ENCODE results near the gene SRC. TPM values are rescaled to one million over a fixed set of nuclear protein-coding genes. Genes with fewer than 3 reads are reported as not detected.

The SRC gene
- total and polyA plus RNA-seq, 2 donors: 4.4 to 14.5 TPM

DNA sequence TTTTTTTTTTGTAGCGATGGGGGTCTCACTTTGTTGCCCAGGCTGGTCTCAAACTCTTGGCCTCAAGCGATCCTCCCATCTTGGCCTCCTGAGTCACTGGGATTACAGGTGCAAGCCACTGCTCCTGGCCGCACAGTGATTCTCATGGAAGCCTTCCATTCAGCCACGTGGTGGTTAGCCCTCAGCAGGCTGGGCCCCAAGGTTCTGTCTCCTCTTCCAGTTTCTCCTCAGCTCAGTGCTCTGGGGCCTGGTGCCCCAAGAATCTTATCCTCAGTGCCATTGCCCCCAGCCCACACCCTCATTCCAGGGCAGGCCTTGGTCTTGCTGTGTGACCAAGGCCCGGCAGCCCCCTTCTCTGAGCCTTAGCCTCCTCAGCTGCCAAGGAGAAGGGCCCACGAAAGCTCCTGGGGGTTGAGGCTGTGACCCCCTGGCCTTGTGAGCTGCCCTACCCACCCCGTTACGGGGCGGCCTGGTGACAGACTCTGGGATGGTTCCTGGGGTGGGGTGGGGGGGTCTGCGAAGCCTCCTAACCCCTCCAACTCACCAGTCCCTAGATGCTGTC, 16.4 kb downstream of the SRC start:
- WGBS: 96% methylated on average over 10 of the region's 10 CpGs
- DNase-seq (ENCODE audit: low read depth in 6 of 9, low spot score in 9 of 9): no peak
- Histone ChIP-seq H3K36me3 (ENCODE audit: control insufficient read depth in 2 of 2, insufficient read depth in 2 of 2, low read length in 1 of 2) (no peaks in the 10 kb centered on the region), H3K27me3 (ENCODE audit: control insufficient read depth in 2 of 2, insufficient read depth in 1 of 2, low read length in 1 of 2) (no peaks in the 10 kb centered on the region), H3K9me3 (ENCODE audit: control insufficient read depth in 2 of 2, insufficient read depth in 1 of 2, low read length in 1 of 2) (no peaks in the 10 kb centered on the region), H3K4me3 (ENCODE audit: low read length in 2 of 2) (no peak overlapping the region), H3K27ac (ENCODE audit: low read depth in 1 of 2, low read length in 1 of 2) (no peak overlapping the region), H3K4me1 (ENCODE audit: control insufficient read depth in 2 of 2, insufficient read depth in 2 of 2, low read length in 2 of 2) (peaks cover 0 to 12% of the 10 kb centered on the region in 2 donors)

DNA sequence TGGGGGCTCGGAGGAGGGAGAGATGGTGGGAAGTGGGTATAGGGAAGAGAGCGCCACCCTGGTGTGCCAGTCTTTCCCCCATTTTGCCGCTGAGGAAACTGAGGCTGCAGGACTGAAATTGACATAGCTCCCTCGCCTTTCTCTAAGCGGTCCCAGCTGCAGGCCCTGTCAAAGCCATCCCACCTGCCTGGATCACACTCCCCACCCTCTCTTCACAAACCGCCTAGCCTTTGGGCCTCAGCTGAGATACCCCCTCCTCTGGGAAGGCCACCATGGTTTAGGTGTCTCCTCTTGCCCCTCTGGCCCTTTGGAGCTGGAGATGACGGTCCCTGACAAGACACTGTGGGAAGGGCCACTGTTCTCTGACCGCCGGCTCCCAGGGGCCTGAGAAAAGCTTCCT, 16.9 kb downstream of the SRC start:
- Histone ChIP-seq H3K27ac (ENCODE audit: low read depth in 1 of 2, low read length in 1 of 2) (no peak overlapping the region), H3K36me3 (ENCODE audit: control insufficient read depth in 2 of 2, insufficient read depth in 2 of 2, low read length in 1 of 2) (no peaks in the 10 kb centered on the region), H3K27me3 (ENCODE audit: control insufficient read depth in 2 of 2, insufficient read depth in 1 of 2, low read length in 1 of 2) (no peaks in the 10 kb centered on the region), H3K4me1 (ENCODE audit: control insufficient read depth in 2 of 2, insufficient read depth in 2 of 2, low read length in 2 of 2) (peaks cover 0 to 8% of the 10 kb centered on the region in 2 donors), H3K4me3 (ENCODE audit: low read length in 2 of 2) (no peak overlapping the region), H3K9me3 (ENCODE audit: control insufficient read depth in 2 of 2, insufficient read depth in 1 of 2, low read length in 1 of 2) (no peaks in the 10 kb centered on the region)
- DNase-seq (ENCODE audit: low read depth in 6 of 9, low spot score in 9 of 9): no peak
- 96% methylated on average over 9 of the region's 9 CpGs for WGBS

- Histone ChIP-seq H3K4me1 (ENCODE audit: control insufficient read depth in 2 of 2, insufficient read depth in 2 of 2, low read length in 2 of 2) (peaks cover 0 to 3% of the 10 kb centered on the region in 2 donors), H3K9me3 (ENCODE audit: control insufficient read depth in 2 of 2, insufficient read depth in 1 of 2, low read length in 1 of 2) (no peaks in the 10 kb centered on the region), H3K4me3 (ENCODE audit: low read length in 2 of 2) (no peak overlapping the region), H3K27me3 (ENCODE audit: control insufficient read depth in 2 of 2, insufficient read depth in 1 of 2, low read length in 1 of 2) (no peaks in the 10 kb centered on the region), H3K36me3 (ENCODE audit: control insufficient read depth in 2 of 2, insufficient read depth in 2 of 2, low read length in 1 of 2) (no peaks in the 10 kb centered on the region), H3K27ac (ENCODE audit: low read depth in 1 of 2, low read length in 1 of 2) (no peak overlapping the region)
- no peak for DNase-seq (ENCODE audit: low read depth in 6 of 9, low spot score in 9 of 9)
- 97% methylated on average over 24 of the region's 24 CpGs for WGBS
These were observed 17.5 kb downstream of the SRC start for GRCh38 chr20:37363221-37364012.

DNA sequence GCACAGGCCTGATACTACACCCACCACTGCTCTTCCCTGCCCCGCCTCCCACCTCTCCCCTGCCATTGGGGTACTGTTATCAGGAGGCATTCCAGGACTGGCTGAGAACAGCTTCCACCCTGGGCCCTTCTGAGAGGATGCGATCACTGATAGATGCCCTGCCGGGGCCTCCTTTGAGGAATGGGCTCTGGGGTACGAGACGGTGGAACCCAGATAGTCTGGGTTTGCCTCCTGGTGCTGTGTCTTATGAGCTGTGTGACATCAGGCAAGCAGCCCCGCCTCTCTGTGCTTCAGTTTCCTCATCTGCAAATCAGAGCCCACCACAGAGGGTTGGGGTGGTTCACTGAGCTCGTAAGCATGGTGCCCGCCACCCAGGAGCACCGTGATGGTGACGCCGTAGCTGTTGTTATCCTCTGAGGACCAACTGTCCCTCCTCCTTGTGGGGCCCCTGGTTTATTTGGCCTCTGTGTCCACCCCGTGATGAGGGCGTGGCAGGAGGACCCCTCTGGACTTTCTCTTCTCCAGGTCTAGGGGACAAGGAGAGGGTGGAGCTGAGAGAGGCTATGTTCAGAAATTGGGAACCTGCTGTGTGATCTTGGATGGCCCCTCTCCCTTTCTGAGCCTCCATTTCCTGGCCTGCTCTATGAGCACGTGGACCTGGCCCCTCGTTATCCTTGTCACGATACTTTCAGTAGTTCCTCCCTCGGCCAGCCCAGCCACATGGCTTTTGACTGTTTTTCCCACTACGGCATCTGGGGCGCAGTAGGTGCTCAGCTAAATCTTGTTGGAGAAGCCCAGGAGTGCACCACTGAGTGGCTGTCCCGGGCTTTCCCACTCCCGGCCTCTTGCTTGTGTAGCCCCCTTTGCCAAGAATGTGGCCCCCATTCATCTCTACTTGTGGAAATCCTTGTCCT, 18.3 kb downstream of the SRC start:
- Histone ChIP-seq H3K4me3 (ENCODE audit: low read length in 2 of 2) (no peak overlapping the region), H3K27me3 (ENCODE audit: control insufficient read depth in 2 of 2, insufficient read depth in 1 of 2, low read length in 1 of 2) (no peaks in the 10 kb centered on the region), H3K27ac (ENCODE audit: low read depth in 1 of 2, low read length in 1 of 2) (no peak overlapping the region), H3K9me3 (ENCODE audit: control insufficient read depth in 2 of 2, insufficient read depth in 1 of 2, low read length in 1 of 2) (no peaks in the 10 kb centered on the region), H3K36me3 (ENCODE audit: control insufficient read depth in 2 of 2, insufficient read depth in 2 of 2, low read length in 1 of 2) (no peaks in the 10 kb centered on the region), H3K4me1 (ENCODE audit: control insufficient read depth in 2 of 2, insufficient read depth in 2 of 2, low read length in 2 of 2) (no peaks in the 10 kb centered on the region)
- WGBS: 96% methylated on average over 21 of the region's 21 CpGs
- no peak for DNase-seq (ENCODE audit: low read depth in 6 of 9, low spot score in 9 of 9)

DNA sequence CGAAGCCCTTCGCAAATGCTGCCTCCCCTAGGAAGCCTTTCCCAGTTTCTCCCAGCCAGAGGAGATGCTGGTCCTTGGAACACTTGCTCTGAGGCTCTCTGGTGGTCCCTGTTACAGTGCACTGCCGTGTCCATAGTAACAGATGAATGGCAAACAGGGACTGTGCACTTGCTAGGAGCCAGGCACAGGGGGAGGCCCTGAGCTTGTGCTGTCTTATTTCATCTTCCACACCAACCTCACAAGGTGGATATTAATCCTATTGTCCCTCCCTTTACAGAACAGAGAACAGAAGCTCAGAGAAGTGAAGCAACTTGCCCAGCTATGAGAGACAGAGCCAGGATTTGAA, 19.0 kb downstream of the SRC start:
- H3K4me1 ChIP-seq (ENCODE audit: control insufficient read depth in 2 of 2, insufficient read depth in 2 of 2, low read length in 2 of 2): no peaks in the 10 kb centered on the region
- no peaks in the 10 kb centered on the region for H3K27me3 ChIP-seq (ENCODE audit: control insufficient read depth in 2 of 2, insufficient read depth in 1 of 2, low read length in 1 of 2)
- H3K36me3 ChIP-seq (ENCODE audit: control insufficient read depth in 2 of 2, insufficient read depth in 2 of 2, low read length in 1 of 2): no peaks in the 10 kb centered on the region
- WGBS: 96% methylated on average over 3 of the region's 3 CpGs
- H3K9me3 ChIP-seq (ENCODE audit: control insufficient read depth in 2 of 2, insufficient read depth in 1 of 2, low read length in 1 of 2): no peaks in the 10 kb centered on the region
- no peak overlapping the region for H3K27ac ChIP-seq (ENCODE audit: low read depth in 1 of 2, low read length in 1 of 2)
- DNase-seq (ENCODE audit: low read depth in 6 of 9, low spot score in 9 of 9): no peak
- no peak overlapping the region for H3K4me3 ChIP-seq (ENCODE audit: low read length in 2 of 2)

GRCh38 chr20:37365760-37366638, 20.1 kb downstream of the SRC start:
- Histone ChIP-seq H3K27ac (ENCODE audit: low read depth in 1 of 2, low read length in 1 of 2) (no peak overlapping the region), H3K4me1 (ENCODE audit: control insufficient read depth in 2 of 2, insufficient read depth in 2 of 2, low read length in 2 of 2) (no peaks in the 10 kb centered on the region), H3K9me3 (ENCODE audit: control insufficient read depth in 2 of 2, insufficient read depth in 1 of 2, low read length in 1 of 2) (no peaks in the 10 kb centered on the region), H3K4me3 (ENCODE audit: low read length in 2 of 2) (no peak overlapping the region), H3K36me3 (ENCODE audit: control insufficient read depth in 2 of 2, insufficient read depth in 2 of 2, low read length in 1 of 2) (no peaks in the 10 kb centered on the region), H3K27me3 (ENCODE audit: control insufficient read depth in 2 of 2, insufficient read depth in 1 of 2, low read length in 1 of 2) (no peaks in the 10 kb centered on the region)
- WGBS: 85% methylated on average over 6 of the region's 6 CpGs
- DNase-seq (ENCODE audit: low read depth in 6 of 9, low spot score in 9 of 9): no peak

- Histone ChIP-seq H3K36me3 (ENCODE audit: control insufficient read depth in 2 of 2, insufficient read depth in 2 of 2, low read length in 1 of 2) (no peaks in the 10 kb centered on the region), H3K27ac (ENCODE audit: low read depth in 1 of 2, low read length in 1 of 2) (peak overlapping the region in 1 of 2 donors; percentile 18), H3K9me3 (ENCODE audit: control insufficient read depth in 2 of 2, insufficient read depth in 1 of 2, low read length in 1 of 2) (no peaks in the 10 kb centered on the region), H3K27me3 (ENCODE audit: control insufficient read depth in 2 of 2, insufficient read depth in 1 of 2, low read length in 1 of 2) (no peaks in the 10 kb centered on the region), H3K4me3 (ENCODE audit: low read length in 2 of 2) (no peak overlapping the region), H3K4me1 (ENCODE audit: control insufficient read depth in 2 of 2, insufficient read depth in 2 of 2, low read length in 2 of 2) (no peaks in the 10 kb centered on the region)
- DNase-seq (ENCODE audit: low read depth in 6 of 9, low spot score in 9 of 9): no peak
- 45% methylated on average over 2 of the region's 2 CpGs for WGBS
These were observed 20.8 kb downstream of the SRC start for GRCh38 chr20:37366743-37367142.

DNA sequence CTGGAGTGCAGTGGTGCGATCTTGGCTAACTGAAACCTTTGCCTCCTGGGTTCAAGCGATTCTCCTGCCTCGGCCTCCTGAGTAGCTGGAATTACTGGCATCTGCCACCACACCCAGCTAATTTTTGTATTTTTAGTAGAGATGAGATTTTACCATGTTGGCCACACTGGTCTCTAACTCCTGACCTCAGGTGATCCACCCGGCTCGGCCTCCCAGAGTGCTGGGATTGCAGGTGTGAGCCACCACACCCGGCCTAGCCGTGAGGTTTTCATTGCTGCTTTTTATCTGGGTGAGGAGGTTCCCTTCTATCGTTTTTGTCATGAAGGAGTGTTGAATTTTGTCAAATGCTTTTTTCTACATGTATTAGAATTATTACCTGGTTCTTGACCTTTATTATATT, 23.9 kb downstream of the SRC start:
- 96% methylated on average over 8 of the region's 8 CpGs for WGBS
- DNase-seq (ENCODE audit: low read depth in 6 of 9, low spot score in 9 of 9): no peak
- no peaks in the 10 kb centered on the region for H3K36me3 ChIP-seq (ENCODE audit: control insufficient read depth in 2 of 2, insufficient read depth in 2 of 2, low read length in 1 of 2)

More for the DNA sequence above, 23.9 kb downstream of the SRC start:
- Histone ChIP-seq H3K27ac (ENCODE audit: low read depth in 1 of 2, low read length in 1 of 2) (no peak overlapping the region), H3K9me3 (ENCODE audit: control insufficient read depth in 2 of 2, insufficient read depth in 1 of 2, low read length in 1 of 2) (no peaks in the 10 kb centered on the region), H3K4me1 (ENCODE audit: control insufficient read depth in 2 of 2, insufficient read depth in 2 of 2, low read length in 2 of 2) (no peaks in the 10 kb centered on the region), H3K27me3 (ENCODE audit: control insufficient read depth in 2 of 2, insufficient read depth in 1 of 2, low read length in 1 of 2) (no peaks in the 10 kb centered on the region), H3K4me3 (ENCODE audit: low read length in 2 of 2) (no peak overlapping the region)

Measured in thymus (tissue), 11 donors.